Loucy (cell line): ENCODE results near the gene GIPC2.

Source experiments
- H2AFZ ChIP-seq: fragments of 200-600 bp; sonication (generic); 2 replicates; pipeline ENCODE4 v1.6.0; 2016; ENCODE audit warnings: antibody characterized with exemption, mild to moderate bottlenecking, low read length, moderate library complexity
- H3F3A ChIP-seq: fragments of 200-600 bp; 2 replicates; pipeline ENCODE4 v1.6.0; 2016; ENCODE audit warnings: antibody characterized with exemption, low read depth, mild to moderate bottlenecking
- H3K27me3 ChIP-seq: fragments of 200-600 bp; sonication (generic); 2 replicates; pipeline ENCODE4 v1.6.1; 2014; ENCODE audit warnings: low read length, mild to moderate bottlenecking; ENCODE audit not compliant: insufficient read depth, poor library complexity, severe bottlenecking
- H3K36me3 ChIP-seq: fragments of 200-600 bp; sonication (generic); 2 replicates; pipeline ENCODE4 v1.6.1; 2016; ENCODE audit warnings: low read length; ENCODE audit not compliant: insufficient read depth
- H3K4me1 ChIP-seq: fragments of 200-600 bp; sonication (generic); 2 replicates; pipeline ENCODE4 v1.5.1; 2014; ENCODE audit warnings: low read length, mild to moderate bottlenecking; ENCODE audit not compliant: insufficient read depth, poor library complexity, severe bottlenecking
- H3K4me2 ChIP-seq: fragments of 200-600 bp; sonication (generic); 2 replicates; pipeline ENCODE4 v1.6.0; 2014; ENCODE audit warnings: antibody characterized with exemption, low read length, low read depth, mild to moderate bottlenecking; ENCODE audit not compliant: poor library complexity, severe bottlenecking
- H3K4me3 ChIP-seq: fragments of 200-600 bp; sonication (generic); 2 replicates; pipeline ENCODE4 v1.5.1; 2014; ENCODE audit warnings: low read length, mild to moderate bottlenecking, mixed read lengths; ENCODE audit not compliant: poor library complexity, severe bottlenecking
- H3K79me2 ChIP-seq: fragments of 200-600 bp; sonication (generic); 2 replicates; pipeline ENCODE4 v1.6.1; 2014; ENCODE audit warnings: low read length; ENCODE audit not compliant: insufficient read depth
- H3K9ac ChIP-seq: fragments of 200-600 bp; sonication (generic); 2 replicates; pipeline ENCODE4 v1.6.0; 2014; ENCODE audit warnings: mild to moderate bottlenecking, low read depth, low read length, moderate library complexity; ENCODE audit not compliant: poor library complexity, severe bottlenecking
- H3K9me2 ChIP-seq: fragments of 200-600 bp; sonication (generic); replicated peaks from 2 replicates; pipeline ENCODE4 v1.6.1; 2016; ENCODE audit warnings: low read depth, low read length, mixed read lengths
- H3K9me3 ChIP-seq: fragments of 200-600 bp; sonication (generic); 2 replicates; pipeline ENCODE4 v1.6.1; 2014; ENCODE audit warnings: mild to moderate bottlenecking, antibody characterized with exemption, low read length, low read depth; ENCODE audit not compliant: insufficient read depth
- H4K20me1 ChIP-seq: fragments of 200-600 bp; sonication (generic); 2 replicates; pipeline ENCODE4 v1.6.0; 2014; ENCODE audit warnings: antibody characterized with exemption, low read length, mild to moderate bottlenecking; ENCODE audit not compliant: insufficient read depth, poor library complexity, severe bottlenecking
- EZH2phosphoT487 ChIP-seq: fragments of 200-600 bp; IDR thresholded peaks from 2 replicates; pipeline ENCODE4 v1.6.1; 2018; ENCODE audit warnings: antibody characterized with exemption, mild to moderate bottlenecking, moderate library complexity, borderline replicate concordance
- TF ChIP-seq, protein P1 (sequence below): fragments of 200-600 bp; sonication (generic); conservative IDR thresholded peaks from 2 replicates; pipeline ENCODE4 v1.5.1; 2014; ENCODE audit warnings: mild to moderate bottlenecking, antibody characterized with exemption, low read length

GIPC2 gene

DNA sequence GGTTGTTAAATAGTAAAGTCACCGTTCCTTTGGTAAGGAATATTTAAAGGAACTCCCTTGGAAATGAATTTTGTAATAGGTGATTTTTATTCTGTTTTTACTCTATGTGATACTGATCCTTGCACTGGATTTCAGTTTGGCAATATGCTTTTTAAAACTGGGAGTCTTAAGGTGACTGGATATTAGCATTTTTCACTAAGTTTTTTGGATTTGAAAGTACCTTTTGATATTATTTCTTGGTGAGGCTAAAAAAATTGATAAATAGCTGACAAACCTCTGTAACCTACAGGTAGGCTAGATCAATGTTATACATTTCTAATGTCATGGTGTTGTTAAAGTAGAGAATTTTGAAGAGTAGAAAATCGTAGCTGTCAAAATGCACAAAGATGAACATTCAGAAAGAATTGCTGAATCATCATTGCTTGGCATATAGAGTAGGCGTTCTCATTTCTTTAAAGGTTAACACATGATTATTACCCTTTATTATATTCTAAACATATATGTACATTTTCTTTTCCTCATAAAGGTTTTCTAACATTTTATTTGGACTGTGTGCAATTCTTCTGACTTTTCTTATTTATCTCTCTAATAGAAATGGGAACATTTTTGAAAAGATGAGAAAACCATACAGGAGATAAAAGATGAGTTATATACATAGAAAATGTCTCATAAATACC is 42.6 kb upstream of the GIPC2 start:
- Histone ChIP-seq H3K4me1 (peaks cover 36% of the 10 kb centered on the region), H3K4me3 (peak overlapping the region; percentile 81), H2AFZ (no peak overlapping the region), H3K27me3 (no peaks in the 10 kb centered on the region), H3K79me2 (peaks cover 18% of the 10 kb centered on the region; the same call in 1 of the 2 replicates), H3K4me2 (peak overlapping the region; percentile 86), H4K20me1 (no peaks in the 10 kb centered on the region), H3K36me3 (no peaks in the 10 kb centered on the region), H3K9me3 (no peaks in the 10 kb centered on the region), H3K9me2 (no peaks in the 10 kb centered on the region), H3K9ac (peak overlapping the region; percentile 85), H3F3A (peaks cover 7% of the 10 kb centered on the region; the same call in 1 of the 2 replicates)
- no peak for TF ChIP-seq EZH2phosphoT487
- TF ChIP-seq, protein P1, sequence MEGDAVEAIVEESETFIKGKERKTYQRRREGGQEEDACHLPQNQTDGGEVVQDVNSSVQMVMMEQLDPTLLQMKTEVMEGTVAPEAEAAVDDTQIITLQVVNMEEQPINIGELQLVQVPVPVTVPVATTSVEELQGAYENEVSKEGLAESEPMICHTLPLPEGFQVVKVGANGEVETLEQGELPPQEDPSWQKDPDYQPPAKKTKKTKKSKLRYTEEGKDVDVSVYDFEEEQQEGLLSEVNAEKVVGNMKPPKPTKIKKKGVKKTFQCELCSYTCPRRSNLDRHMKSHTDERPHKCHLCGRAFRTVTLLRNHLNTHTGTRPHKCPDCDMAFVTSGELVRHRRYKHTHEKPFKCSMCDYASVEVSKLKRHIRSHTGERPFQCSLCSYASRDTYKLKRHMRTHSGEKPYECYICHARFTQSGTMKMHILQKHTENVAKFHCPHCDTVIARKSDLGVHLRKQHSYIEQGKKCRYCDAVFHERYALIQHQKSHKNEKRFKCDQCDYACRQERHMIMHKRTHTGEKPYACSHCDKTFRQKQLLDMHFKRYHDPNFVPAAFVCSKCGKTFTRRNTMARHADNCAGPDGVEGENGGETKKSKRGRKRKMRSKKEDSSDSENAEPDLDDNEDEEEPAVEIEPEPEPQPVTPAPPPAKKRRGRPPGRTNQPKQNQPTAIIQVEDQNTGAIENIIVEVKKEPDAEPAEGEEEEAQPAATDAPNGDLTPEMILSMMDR: no peak

DNA sequence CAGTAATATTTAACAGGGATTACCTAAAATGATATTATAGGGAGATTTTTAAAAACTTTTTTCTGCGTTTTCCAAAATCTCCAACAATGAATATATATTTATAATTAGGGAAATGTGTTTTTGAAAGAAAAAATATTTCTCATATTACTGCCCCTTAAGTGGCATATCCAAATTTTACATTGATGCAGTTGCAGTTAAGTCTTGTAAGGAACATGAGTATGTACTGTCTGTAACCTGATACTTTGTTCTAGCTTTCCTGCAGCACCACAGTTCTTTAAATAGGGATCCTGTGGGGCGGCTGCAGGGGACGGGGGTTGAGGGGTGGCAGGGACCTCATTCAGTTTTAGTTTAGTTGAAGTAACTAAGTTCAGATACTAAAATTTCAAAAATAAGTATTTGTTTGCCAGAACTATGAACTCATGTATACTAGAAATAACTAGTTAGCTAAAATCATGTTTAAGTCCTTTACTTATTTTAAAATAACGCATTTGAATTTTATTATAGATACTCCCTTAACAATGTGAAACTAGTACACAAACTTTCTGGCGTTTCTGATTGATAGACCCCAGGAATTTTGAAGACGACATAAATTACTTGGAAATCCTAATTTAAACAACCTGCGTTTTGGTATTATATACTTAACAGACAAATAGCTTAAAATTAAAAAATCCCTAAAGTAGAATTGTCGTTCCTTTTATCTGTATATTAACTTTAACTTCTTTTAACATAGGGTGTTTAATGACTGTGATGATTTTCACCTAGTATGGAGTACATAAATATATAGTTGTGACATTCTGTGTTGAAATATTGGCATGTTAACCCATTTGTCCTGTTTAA is 41.7 kb upstream of the GIPC2 start:
- Histone ChIP-seq H3K9ac (peak overlapping the region; percentile 85), H3K79me2 (peaks cover 18% of the 10 kb centered on the region; the same call in 1 of the 2 replicates), H4K20me1 (no peaks in the 10 kb centered on the region), H3K27me3 (no peaks in the 10 kb centered on the region), H3K9me2 (no peaks in the 10 kb centered on the region), H3K9me3 (no peaks in the 10 kb centered on the region), H3K4me2 (peak overlapping the region; percentile 86), H3K4me3 (peak overlapping the region; percentile 81), H3K36me3 (no peaks in the 10 kb centered on the region), H3F3A (peaks cover 7% of the 10 kb centered on the region; the same call in 1 of the 2 replicates), H3K4me1 (peaks cover 37% of the 10 kb centered on the region), H2AFZ (peak overlapping the region; percentile 87)
- TF ChIP-seq EZH2phosphoT487: no peak
- TF ChIP-seq, protein P1: no peak

DNA sequence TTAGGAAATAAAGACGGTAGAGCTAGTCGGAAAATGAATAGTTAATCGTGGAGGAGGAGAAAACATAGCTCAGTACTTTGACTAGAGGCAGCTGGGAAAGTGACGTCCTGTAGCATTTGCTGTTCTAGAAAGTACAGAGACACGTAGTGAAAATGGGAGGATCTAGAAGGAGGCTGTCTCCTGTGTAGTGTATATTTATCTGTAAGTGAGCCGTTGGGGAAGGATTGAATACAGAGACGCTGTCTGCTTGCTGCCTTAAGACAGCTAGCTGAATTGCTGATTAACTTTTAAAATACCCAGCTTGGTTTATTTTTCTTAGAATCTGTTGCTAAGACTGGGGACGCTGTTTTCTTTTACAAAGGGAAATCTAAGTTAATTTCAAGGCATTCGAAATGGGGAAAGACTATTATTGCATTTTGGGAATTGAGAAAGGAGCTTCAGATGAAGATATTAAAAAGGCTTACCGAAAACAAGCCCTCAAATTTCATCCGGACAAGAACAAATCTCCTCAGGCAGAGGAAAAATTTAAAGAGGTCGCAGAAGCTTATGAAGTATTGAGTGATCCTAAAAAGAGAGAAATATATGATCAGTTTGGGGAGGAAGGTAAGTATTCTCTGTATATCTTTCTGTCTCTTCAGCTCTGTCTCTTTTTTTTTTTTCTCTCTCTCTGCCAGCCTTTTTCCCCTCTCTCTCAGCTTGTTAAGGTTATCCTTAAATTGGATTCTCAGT is 40.9 kb upstream of the GIPC2 start, which contains the start of gene DNAJB4:
DNAJB4 (plus strand) TSS at position 221 of the 729 bp plus-strand sequence; CDS start at position 393, 172 bp downstream.
- H3K9me2 ChIP-seq: no peaks in the 10 kb centered on the region
- peak within 1 kb of the TSS; percentile 81 for H3K4me3 ChIP-seq
- H4K20me1 ChIP-seq: no peaks in the 10 kb centered on the region
- peaks cover 7% of the 10 kb centered on the region; the same call in 1 of the 2 replicates for H3F3A ChIP-seq
- H2AFZ ChIP-seq: peak within 1 kb of the TSS; percentile 87
- TF ChIP-seq, protein P1: no peak
- no peak for TF ChIP-seq EZH2phosphoT487
- H3K9me3 ChIP-seq: no peaks in the 10 kb centered on the region
- H3K79me2 ChIP-seq: peaks cover 19% of the 10 kb centered on the region; the same call in 1 of the 2 replicates
- peaks cover 44% of the 10 kb centered on the region for H3K4me1 ChIP-seq
- peak within 1 kb of the TSS; percentile 85 for H3K9ac ChIP-seq
- H3K27me3 ChIP-seq: no peaks in the 10 kb centered on the region
- no peaks in the 10 kb centered on the region for H3K36me3 ChIP-seq
- peak within 1 kb of the TSS; percentile 86 for H3K4me2 ChIP-seq
